GM23338 (cell line): ENCODE results near the gene TLX1. TPM values are rescaled to one million over a fixed set of nuclear protein-coding genes. Genes with fewer than 3 reads are reported as not detected.
A peak's percentile ranks its signal among the peaks of the same experiment; 100 is the strongest.

ENCODE experiments used
- ATAC-seq: fragments of 200-7000 bp; cut with Tn5 transposase; 3 replicates; pipeline ENCODE4 v1.9.1; 2020
- DNase-seq: peaks from one replicate; pipeline ENCODE4 v3.0.0-alpha.2; 2015; ENCODE audit warnings: low spot score
- H2AFZ ChIP-seq: fragments of 200-600 bp; sonication (generic); 2 replicates; pipeline ENCODE4 v1.8.0; 2016; ENCODE audit warnings: antibody characterized with exemption, mild to moderate bottlenecking, moderate library complexity
- H3F3A ChIP-seq: fragments of 200-600 bp; sonication (generic); replicated peaks from 2 replicates; pipeline ENCODE4 v1.8.0; 2017; ENCODE audit warnings: antibody characterized with exemption, mixed run types, low read depth
- H3K27ac ChIP-seq: fragments of 200-600 bp; sonication (generic); 2 replicates; pipeline ENCODE4 v1.6.1; 2016; ENCODE audit warnings: low read depth
- H3K27me3 ChIP-seq: fragments of 200-600 bp; sonication (generic); 2 replicates; pipeline ENCODE4 v1.8.0; 2016; ENCODE audit warnings: mild to moderate bottlenecking, mixed run types, moderate library complexity; ENCODE audit not compliant: insufficient read depth
- H3K36me3 ChIP-seq: fragments of 200-600 bp; sonication (generic); 2 replicates; pipeline ENCODE4 v1.8.0; 2016; ENCODE audit warnings: mild to moderate bottlenecking; ENCODE audit not compliant: insufficient read depth
- H3K4me1 ChIP-seq: fragments of 200-600 bp; sonication (generic); 2 replicates; pipeline ENCODE4 v1.8.0; 2016; ENCODE audit warnings: mild to moderate bottlenecking, moderate library complexity; ENCODE audit not compliant: insufficient read depth
- H3K4me2 ChIP-seq: fragments of 200-600 bp; sonication (generic); 2 replicates; pipeline ENCODE4 v1.7.1; 2017; ENCODE audit warnings: mixed run types
- H3K4me3 ChIP-seq: fragments of 200-600 bp; sonication (generic); 2 replicates; pipeline ENCODE4 v1.6.1; 2016; ENCODE audit warnings: mixed run types
- H3K79me2 ChIP-seq: fragments of 200-600 bp; sonication (generic); replicated peaks from 2 replicates; pipeline ENCODE4 v1.8.0; 2017; ENCODE audit warnings: mild to moderate bottlenecking; ENCODE audit not compliant: insufficient read depth
- H3K9me2 ChIP-seq: fragments of 200-600 bp; sonication (generic); 2 replicates; pipeline ENCODE4 v1.8.0; 2017; ENCODE audit not compliant: insufficient read depth
- H4K20me1 ChIP-seq: fragments of 200-600 bp; sonication (generic); replicated peaks from 2 replicates; pipeline ENCODE4 v1.8.0; 2017; ENCODE audit warnings: mild to moderate bottlenecking; ENCODE audit not compliant: insufficient read depth
- H3K27ac Mint-ChIP-seq: 2 replicates; pipeline ENCODE4 v1.8.0; 2020; ENCODE audit warnings: inconsistent platforms, mild to moderate bottlenecking, moderate library complexity, mixed read lengths
- H3K27me3 Mint-ChIP-seq: 3 replicates; pipeline ENCODE4 v1.8.0; 2022; ENCODE audit warnings: low read depth, mild to moderate bottlenecking, moderate library complexity, mixed read lengths, inconsistent platforms; ENCODE audit not compliant: insufficient read depth, poor library complexity
- H3K36me3 Mint-ChIP-seq: 3 replicates; pipeline ENCODE4 v1.8.0; 2021; ENCODE audit warnings: low read depth, mild to moderate bottlenecking, inconsistent platforms, moderate library complexity, mixed read lengths
- H3K4me1 Mint-ChIP-seq: 3 replicates; pipeline ENCODE4 v1.8.0; 2020; ENCODE audit warnings: mild to moderate bottlenecking, inconsistent platforms, mixed read lengths
- H3K4me3 Mint-ChIP-seq: 3 replicates; pipeline ENCODE4 v1.8.0; 2021; ENCODE audit warnings: moderate library complexity, mild to moderate bottlenecking, inconsistent platforms, mixed read lengths
- H3K9me3 Mint-ChIP-seq: 3 replicates; pipeline ENCODE4 v1.8.0; 2020; ENCODE audit warnings: moderate library complexity, mild to moderate bottlenecking, inconsistent platforms, mixed read lengths
- CREB1 ChIP-seq: fragments of 250-450 bp; sonication (Bioruptor Pico); IDR thresholded peaks from 2 replicates; pipeline ENCODE4 v1.5.0; 2020; ENCODE audit warnings: low read depth, mild to moderate bottlenecking, moderate library complexity
- EZH2 ChIP-seq: fragments of 200-600 bp; sonication (generic); IDR thresholded peaks from one replicate; pipeline ENCODE4 v1.8.0; 2017; ENCODE audit warnings: antibody characterized with exemption, mild to moderate bottlenecking, low read depth; ENCODE audit not compliant: unreplicated experiment
- EZH2phosphoT487 ChIP-seq: fragments of 200-600 bp; sonication (generic); IDR thresholded peaks from one replicate; pipeline ENCODE4 v1.8.1; 2018; ENCODE audit warnings: antibody characterized with exemption; ENCODE audit not compliant: unreplicated experiment
- NANOG ChIP-seq: IDR thresholded peaks from 2 replicates; pipeline ENCODE4 v1.6.1; 2016; ENCODE audit warnings: antibody characterized with exemption, borderline replicate concordance
- POLR2AphosphoS5 ChIP-seq: IDR thresholded peaks from 2 replicates; pipeline ENCODE4 v1.6.1; 2016; ENCODE audit warnings: antibody characterized with exemption, low read depth
- STAT1 ChIP-seq: IDR thresholded peaks from one replicate; pipeline ENCODE4 v1.6.1; 2016; ENCODE audit warnings: antibody characterized with exemption; ENCODE audit not compliant: unreplicated experiment
- ZNF114 ChIP-seq: fragments of 250-450 bp; sonication (Bioruptor Pico); IDR thresholded peaks from 2 replicates; pipeline ENCODE4 v1.5.0; 2020; ENCODE audit warnings: mild to moderate bottlenecking, moderate library complexity
- ZNF331 ChIP-seq: fragments of 250-450 bp; sonication (Bioruptor Pico); IDR thresholded peaks from 2 replicates; pipeline ENCODE4 v1.5.0; 2020; ENCODE audit warnings: low read depth, mild to moderate bottlenecking, moderate library complexity
- polyA plus RNA-seq: library from polyadenylated mRNA; unstranded; fragments of >200 nt; fragmentation: Nextera tagmentation; extraction: Ambion mirVana; gene quantifications from 2 replicates; pipeline ENCODE4 v1.2.1, GENCODE V29; 2016
- total RNA-seq: library from RNA; depleted of rRNA; stranded (reverse); fragments of >200 nt; shearing (Covaris generic); gene quantifications from 2 replicates; pipeline ENCODE4 v1.2.3, GENCODE V29; 2014
- TF ChIP-seq, protein P1 (sequence below), 2 experiments: fragments of 200-600 bp in 1 of 2; sonication (generic) in 1 of 2; conservative IDR thresholded peaks; 2 replicates each; pipeline versions ENCODE4 v1.5.1 to v1.6.1; 2016 to 2017; ENCODE audit warnings: antibody characterized with exemption in 2 of 2, low read depth in 2 of 2, mild to moderate bottlenecking in 2 of 2, moderate library complexity in 1 of 2
- TF ChIP-seq, protein P2 (sequence below): IDR thresholded peaks from 2 replicates; pipeline ENCODE4 v1.6.1; 2016; ENCODE audit warnings: antibody characterized with exemption
- TF ChIP-seq, protein P3 (sequence below): fragments of 250-450 bp; sonication (Bioruptor Pico); IDR thresholded peaks from 2 replicates; pipeline ENCODE4 v1.5.0; 2020; ENCODE audit warnings: mild to moderate bottlenecking, moderate library complexity

Gene TLX1
- total and polyA plus RNA-seq, 2 experiments from 2014 or later, result not detected

GRCh38 chr10:101146392-101147251 lies 15.5 kb downstream of the TLX1 start:
- Histone ChIP-seq H3K9me2 (no peaks in the 10 kb centered on the region), H3K4me2 (peak overlapping the region; percentile 82), H3K27me3 (peaks cover 100% of the 10 kb centered on the region), H3K4me1 (peaks cover 13% of the 10 kb centered on the region; the same call in 1 of the 2 replicates), H3K4me3 (peak overlapping the region; percentile 53), H3K36me3 (no peaks in the 10 kb centered on the region), H3K27ac (no peak overlapping the region), H4K20me1 (peaks cover 16% of the 10 kb centered on the region), H2AFZ (peak overlapping the region; percentile 96), H3K79me2 (no peaks in the 10 kb centered on the region), H3F3A (peaks cover 5% of the 10 kb centered on the region; the same call in 1 of the 2 replicates)
- ATAC-seq, result peak; percentile 71
- peaks cover 4% of the 10 kb centered on the region; the same call in 2 of the 3 replicates for H3K4me1 Mint-ChIP-seq
- no peak overlapping the region for H3K27ac Mint-ChIP-seq
- H3K4me3 Mint-ChIP-seq, result peak overlapping the region; percentile 53
- peaks cover 92% of the 10 kb centered on the region for H3K27me3 Mint-ChIP-seq
- H3K36me3 Mint-ChIP-seq, result no peaks in the 10 kb centered on the region
- TF ChIP-seq EZH2phosphoT487, result peak; percentile 81
- peak; percentile 77 for TF ChIP-seq EZH2
- TF ChIP-seq, protein P1, sequence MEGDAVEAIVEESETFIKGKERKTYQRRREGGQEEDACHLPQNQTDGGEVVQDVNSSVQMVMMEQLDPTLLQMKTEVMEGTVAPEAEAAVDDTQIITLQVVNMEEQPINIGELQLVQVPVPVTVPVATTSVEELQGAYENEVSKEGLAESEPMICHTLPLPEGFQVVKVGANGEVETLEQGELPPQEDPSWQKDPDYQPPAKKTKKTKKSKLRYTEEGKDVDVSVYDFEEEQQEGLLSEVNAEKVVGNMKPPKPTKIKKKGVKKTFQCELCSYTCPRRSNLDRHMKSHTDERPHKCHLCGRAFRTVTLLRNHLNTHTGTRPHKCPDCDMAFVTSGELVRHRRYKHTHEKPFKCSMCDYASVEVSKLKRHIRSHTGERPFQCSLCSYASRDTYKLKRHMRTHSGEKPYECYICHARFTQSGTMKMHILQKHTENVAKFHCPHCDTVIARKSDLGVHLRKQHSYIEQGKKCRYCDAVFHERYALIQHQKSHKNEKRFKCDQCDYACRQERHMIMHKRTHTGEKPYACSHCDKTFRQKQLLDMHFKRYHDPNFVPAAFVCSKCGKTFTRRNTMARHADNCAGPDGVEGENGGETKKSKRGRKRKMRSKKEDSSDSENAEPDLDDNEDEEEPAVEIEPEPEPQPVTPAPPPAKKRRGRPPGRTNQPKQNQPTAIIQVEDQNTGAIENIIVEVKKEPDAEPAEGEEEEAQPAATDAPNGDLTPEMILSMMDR (conservative IDR thresholded peaks at IDR 0.05; ENCODE audit: low read depth in 2 of 2), result no peak
- DNase-seq, result peak; percentile 79
- H3K9me3 Mint-ChIP-seq, result peaks cover 3% of the 10 kb centered on the region; the same call in 2 of the 3 replicates

- Histone ChIP-seq H3K27me3 (peaks cover 74% of the 10 kb centered on the region), H3F3A (peaks cover 5% of the 10 kb centered on the region; the same call in 1 of the 2 replicates), H3K9me2 (no peaks in the 10 kb centered on the region), H3K4me3 (no peak overlapping the region), H3K27ac (no peak overlapping the region), H3K4me2 (no peak overlapping the region), H3K36me3 (no peaks in the 10 kb centered on the region), H3K4me1 (no peaks in the 10 kb centered on the region; the same call in 1 of the 2 replicates), H2AFZ (no peak overlapping the region), H4K20me1 (0 out of 2 replicates have a peak, but pooled peaks cover 4% of the 10 kb centered on the region), H3K79me2 (no peaks in the 10 kb centered on the region)
- H3K36me3 Mint-ChIP-seq, result no peaks in the 10 kb centered on the region
- peaks cover 3% of the 10 kb centered on the region; the same call in 1 of the 3 replicates for H3K9me3 Mint-ChIP-seq
- H3K4me3 Mint-ChIP-seq, result no peak overlapping the region
- no peaks in the 10 kb centered on the region; the same call in 1 of the 3 replicates for H3K4me1 Mint-ChIP-seq
- DNase-seq, result no peak
- ATAC-seq, result no peak
- H3K27me3 Mint-ChIP-seq, result peaks cover 63% of the 10 kb centered on the region
- H3K27ac Mint-ChIP-seq, result no peak overlapping the region
- TF ChIP-seq ZNF331 (CRISPR knock-in tag) (no peak), NANOG (no peak), STAT1 (no peak), ZNF114 (no peak), EZH2 (no peak), EZH2phosphoT487 (no peak), CREB1 (CRISPR knock-in tag) (no peak), POLR2AphosphoS5 (no peak)
- TF ChIP-seq, protein P2, sequence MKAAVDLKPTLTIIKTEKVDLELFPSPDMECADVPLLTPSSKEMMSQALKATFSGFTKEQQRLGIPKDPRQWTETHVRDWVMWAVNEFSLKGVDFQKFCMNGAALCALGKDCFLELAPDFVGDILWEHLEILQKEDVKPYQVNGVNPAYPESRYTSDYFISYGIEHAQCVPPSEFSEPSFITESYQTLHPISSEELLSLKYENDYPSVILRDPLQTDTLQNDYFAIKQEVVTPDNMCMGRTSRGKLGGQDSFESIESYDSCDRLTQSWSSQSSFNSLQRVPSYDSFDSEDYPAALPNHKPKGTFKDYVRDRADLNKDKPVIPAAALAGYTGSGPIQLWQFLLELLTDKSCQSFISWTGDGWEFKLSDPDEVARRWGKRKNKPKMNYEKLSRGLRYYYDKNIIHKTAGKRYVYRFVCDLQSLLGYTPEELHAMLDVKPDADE, result no peak
- TF ChIP-seq, protein P3, sequence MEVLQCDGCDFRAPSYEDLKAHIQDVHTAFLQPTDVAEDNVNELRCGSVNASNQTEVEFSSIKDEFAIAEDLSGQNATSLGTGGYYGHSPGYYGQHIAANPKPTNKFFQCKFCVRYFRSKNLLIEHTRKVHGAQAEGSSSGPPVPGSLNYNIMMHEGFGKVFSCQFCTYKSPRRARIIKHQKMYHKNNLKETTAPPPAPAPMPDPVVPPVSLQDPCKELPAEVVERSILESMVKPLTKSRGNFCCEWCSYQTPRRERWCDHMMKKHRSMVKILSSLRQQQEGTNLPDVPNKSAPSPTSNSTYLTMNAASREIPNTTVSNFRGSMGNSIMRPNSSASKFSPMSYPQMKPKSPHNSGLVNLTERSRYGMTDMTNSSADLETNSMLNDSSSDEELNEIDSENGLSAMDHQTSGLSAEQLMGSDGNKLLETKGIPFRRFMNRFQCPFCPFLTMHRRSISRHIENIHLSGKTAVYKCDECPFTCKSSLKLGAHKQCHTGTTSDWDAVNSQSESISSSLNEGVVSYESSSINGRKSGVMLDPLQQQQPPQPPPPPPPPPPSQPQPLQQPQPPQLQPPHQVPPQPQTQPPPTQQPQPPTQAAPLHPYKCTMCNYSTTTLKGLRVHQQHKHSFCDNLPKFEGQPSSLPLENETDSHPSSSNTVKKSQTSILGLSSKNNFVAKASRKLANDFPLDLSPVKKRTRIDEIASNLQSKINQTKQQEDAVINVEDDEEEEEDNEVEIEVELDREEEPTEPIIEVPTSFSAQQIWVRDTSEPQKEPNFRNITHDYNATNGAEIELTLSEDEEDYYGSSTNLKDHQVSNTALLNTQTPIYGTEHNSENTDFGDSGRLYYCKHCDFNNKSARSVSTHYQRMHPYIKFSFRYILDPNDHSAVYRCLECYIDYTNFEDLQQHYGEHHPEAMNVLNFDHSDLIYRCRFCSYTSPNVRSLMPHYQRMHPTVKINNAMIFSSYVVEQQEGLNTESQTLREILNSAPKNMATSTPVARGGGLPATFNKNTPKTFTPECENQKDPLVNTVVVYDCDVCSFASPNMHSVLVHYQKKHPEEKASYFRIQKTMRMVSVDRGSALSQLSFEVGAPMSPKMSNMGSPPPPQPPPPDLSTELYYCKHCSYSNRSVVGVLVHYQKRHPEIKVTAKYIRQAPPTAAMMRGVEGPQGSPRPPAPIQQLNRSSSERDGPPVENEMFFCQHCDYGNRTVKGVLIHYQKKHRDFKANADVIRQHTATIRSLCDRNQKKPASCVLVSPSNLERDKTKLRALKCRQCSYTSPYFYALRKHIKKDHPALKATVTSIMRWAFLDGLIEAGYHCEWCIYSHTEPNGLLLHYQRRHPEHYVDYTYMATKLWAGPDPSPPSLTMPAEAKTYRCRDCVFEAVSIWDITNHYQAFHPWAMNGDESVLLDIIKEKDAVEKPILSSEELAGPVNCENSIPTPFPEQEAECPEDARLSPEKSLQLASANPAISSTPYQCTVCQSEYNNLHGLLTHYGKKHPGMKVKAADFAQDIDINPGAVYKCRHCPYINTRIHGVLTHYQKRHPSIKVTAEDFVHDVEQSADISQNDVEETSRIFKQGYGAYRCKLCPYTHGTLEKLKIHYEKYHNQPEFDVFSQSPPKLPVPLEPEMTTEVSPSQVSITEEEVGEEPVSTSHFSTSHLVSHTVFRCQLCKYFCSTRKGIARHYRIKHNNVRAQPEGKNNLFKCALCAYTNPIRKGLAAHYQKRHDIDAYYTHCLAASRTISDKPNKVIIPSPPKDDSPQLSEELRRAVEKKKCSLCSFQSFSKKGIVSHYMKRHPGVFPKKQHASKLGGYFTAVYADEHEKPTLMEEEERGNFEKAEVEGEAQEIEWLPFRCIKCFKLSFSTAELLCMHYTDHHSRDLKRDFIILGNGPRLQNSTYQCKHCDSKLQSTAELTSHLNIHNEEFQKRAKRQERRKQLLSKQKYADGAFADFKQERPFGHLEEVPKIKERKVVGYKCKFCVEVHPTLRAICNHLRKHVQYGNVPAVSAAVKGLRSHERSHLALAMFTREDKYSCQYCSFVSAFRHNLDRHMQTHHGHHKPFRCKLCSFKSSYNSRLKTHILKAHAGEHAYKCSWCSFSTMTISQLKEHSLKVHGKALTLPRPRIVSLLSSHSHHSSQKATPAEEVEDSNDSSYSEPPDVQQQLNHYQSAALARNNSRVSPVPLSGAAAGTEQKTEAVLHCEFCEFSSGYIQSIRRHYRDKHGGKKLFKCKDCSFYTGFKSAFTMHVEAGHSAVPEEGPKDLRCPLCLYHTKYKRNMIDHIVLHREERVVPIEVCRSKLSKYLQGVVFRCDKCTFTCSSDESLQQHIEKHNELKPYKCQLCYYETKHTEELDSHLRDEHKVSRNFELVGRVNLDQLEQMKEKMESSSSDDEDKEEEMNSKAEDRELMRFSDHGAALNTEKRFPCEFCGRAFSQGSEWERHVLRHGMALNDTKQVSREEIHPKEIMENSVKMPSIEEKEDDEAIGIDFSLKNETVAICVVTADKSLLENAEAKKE, result no peak
Measured at GRCh38 chr10:101151395-101151794, 20.3 kb downstream of the TLX1 start.
